AG04449 (cell line): ENCODE measurements around the gene TM9SF4.

Experiments
- CTCF ChIA-PET: fragments of 350-600 bp; formaldehyde crosslinking; extraction: SDS; loops from one replicate; lab custom pipeline; 2021; ENCODE audit warnings: antibody characterized with exemption; lab: Yijun Ruan, JAX
- POLR2A ChIA-PET: fragments of 400-600, 350-600 bp; formaldehyde crosslinking; extraction: SDS; loops from one replicate; lab custom pipeline; 2020; ENCODE audit warnings: antibody characterized with exemption, inconsistent platforms; lab: Yijun Ruan, JAX
- DNase-seq: peaks from one replicate; pipeline ENCODE4 v3.0.0-alpha.2; 2010; ENCODE audit warnings: low read depth, low spot score
- H3K4me3 ChIP-seq: 2 replicates; pipeline ENCODE4 v1.5.1; 2011; ENCODE audit warnings: low read depth, mild to moderate bottlenecking, control low read depth, low read length
- CTCF ChIP-seq: IDR thresholded peaks from one replicate; pipeline ENCODE4 v1.5.1; 2011; ENCODE audit warnings: mild to moderate bottlenecking, moderate library complexity, low read length, control low read depth, inconsistent platforms; ENCODE audit not compliant: insufficient read depth; ENCODE audit errors: missing control alignments

Gene TM9SF4

GRCh38 chr20:32184961-32185603, 75.6 kb downstream of the TM9SF4 start:
- CTCF ChIA-PET, result interaction anchor here (0.6 kb wide), 1 partner anchor 468 kb away, joined by 3 read pairs; no protein-coding TSS in a partner anchor

GRCh38 chr20:32186506-32186905, 77.0 kb downstream of the TM9SF4 start:
- POLR2A ChIA-PET, result no interaction called here
- no peak for DNase-seq
- CTCF ChIA-PET, result interaction anchor here (1.5 kb wide), 1 partner anchor 15 kb away, joined by 4 read pairs; no protein-coding TSS in a partner anchor
- H3K4me3 ChIP-seq, result no peak overlapping the region
- TF ChIP-seq CTCF, result no peak

More at GRCh38 chr20:32184961-32185603, 75.6 kb downstream of the TM9SF4 start:
- no peak overlapping the region for H3K4me3 ChIP-seq
- DNase-seq, result no peak
- no peak for TF ChIP-seq CTCF
- POLR2A ChIA-PET, result no interaction called here

GRCh38 chr20:32188376-32189122, 79.0 kb downstream of the TM9SF4 start:
- TF ChIP-seq CTCF, result no peak
- H3K4me3 ChIP-seq, result no peak overlapping the region; the same call in 1 of the 2 replicates
- no peak for DNase-seq
- ChIA-PET POLR2A (no interaction called here), CTCF (no interaction called here)

- peak overlapping the region; percentile 61 for H3K4me3 ChIP-seq
- CTCF ChIA-PET, result interaction anchor here (0.7 kb wide), 2 partner anchors 10 to 19 kb away, joined by 3 to 4 read pairs; no protein-coding TSS in a partner anchor
- POLR2A ChIA-PET, result no interaction called here
- no peak for TF ChIP-seq CTCF
- no peak for DNase-seq
These were observed 79.6 kb downstream of the TM9SF4 start for GRCh38 chr20:32189123-32189410.

- POLR2A ChIA-PET, result no interaction called here
- TF ChIP-seq CTCF, result no peak
- no peak for DNase-seq
- CTCF ChIA-PET, result interaction anchor here (0.7 to 1.2 kb wide), 3 partner anchors 10 to 20 kb away, joined by 3 to 4 read pairs (median 3); no protein-coding TSS in a partner anchor
- H3K4me3 ChIP-seq, result peak overlapping the region; percentile 61
These were observed 80.4 kb downstream of the TM9SF4 start for GRCh38 chr20:32189691-32190615.
